Measurements from ENCODE around the gene TUSC1.

DNA sequence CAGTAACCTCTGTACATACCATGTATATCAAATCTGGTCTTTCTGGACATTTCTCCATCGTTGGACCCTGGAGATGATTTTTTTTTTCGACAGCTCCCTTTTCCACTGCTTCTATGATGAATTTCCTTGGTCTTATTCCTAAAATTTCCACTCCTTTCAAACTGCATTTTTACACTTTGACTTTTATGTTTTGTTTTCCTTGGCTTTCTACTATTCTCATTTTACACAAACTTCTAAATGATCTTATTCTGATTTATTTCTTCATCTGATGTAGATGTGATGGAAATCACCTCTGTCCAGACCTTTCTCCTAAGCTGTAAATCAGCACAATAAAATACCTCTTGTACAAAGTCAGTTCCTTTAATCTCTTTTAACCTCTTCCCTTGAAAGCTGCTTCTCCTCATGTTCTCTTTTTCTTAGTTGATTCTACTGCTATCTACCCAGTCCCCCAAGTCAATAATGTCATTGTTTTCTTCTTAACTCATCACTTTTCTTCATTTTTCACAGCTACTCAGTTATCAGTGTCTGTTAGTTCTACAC lies 48.7 kb upstream of the TUSC1 start:
- TF ChIP-seq, protein P1, sequence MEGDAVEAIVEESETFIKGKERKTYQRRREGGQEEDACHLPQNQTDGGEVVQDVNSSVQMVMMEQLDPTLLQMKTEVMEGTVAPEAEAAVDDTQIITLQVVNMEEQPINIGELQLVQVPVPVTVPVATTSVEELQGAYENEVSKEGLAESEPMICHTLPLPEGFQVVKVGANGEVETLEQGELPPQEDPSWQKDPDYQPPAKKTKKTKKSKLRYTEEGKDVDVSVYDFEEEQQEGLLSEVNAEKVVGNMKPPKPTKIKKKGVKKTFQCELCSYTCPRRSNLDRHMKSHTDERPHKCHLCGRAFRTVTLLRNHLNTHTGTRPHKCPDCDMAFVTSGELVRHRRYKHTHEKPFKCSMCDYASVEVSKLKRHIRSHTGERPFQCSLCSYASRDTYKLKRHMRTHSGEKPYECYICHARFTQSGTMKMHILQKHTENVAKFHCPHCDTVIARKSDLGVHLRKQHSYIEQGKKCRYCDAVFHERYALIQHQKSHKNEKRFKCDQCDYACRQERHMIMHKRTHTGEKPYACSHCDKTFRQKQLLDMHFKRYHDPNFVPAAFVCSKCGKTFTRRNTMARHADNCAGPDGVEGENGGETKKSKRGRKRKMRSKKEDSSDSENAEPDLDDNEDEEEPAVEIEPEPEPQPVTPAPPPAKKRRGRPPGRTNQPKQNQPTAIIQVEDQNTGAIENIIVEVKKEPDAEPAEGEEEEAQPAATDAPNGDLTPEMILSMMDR (IDR thresholded peaks at IDR 0.05; ENCODE audit: low read length) = no peak
- no peak for TF ChIP-seq EZH2 (optimal IDR thresholded peaks at IDR 0.05; ENCODE audit: low read depth, low read length)

All from MM.1S (cell line).